ENCODE data around the gene NUDT16L1.

The NUDT16L1 gene

GRCh38 chr16:4682616-4683254 lies 10.6 kb upstream of the NUDT16L1 start:
- DNase-seq (ENCODE audit: low spot score), result no peak

DNA sequence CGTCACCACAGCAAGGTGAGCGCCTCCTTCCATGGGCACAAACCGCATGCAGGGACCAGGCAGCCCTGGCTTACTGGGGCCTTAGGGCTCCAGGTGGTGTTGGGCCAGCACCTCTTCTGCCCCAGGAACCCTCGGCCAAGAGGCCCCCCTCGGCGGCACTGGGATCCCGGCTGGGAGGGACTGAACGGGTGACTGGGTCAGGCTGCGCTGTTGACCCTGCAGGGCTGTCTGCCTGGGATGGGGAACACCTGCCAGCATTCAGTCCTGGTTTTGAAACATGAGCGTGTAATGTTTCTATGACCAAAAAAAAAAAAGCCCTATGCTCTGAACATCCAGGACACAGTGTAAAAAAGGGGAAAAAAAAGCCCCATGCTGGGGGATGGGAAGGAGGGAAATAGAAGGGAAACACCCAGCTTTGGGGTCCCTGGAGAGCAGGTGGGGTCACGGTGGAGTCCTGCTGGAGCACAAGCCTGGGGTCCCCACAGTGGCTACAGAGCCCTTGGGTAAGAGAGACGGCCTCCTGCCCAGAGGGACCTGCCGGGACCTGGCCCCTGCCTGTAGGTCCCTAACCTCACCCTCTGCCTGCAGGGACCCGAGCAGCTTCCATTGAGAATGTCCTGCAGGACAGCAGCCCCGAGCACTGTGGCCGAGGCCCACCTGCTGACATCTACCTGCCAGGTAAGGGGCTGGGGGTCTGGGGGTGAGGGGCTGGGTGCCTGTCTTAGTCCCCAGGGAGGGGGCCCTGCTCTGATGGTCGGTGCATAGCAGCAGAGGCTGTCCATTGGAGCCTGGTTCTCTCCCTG lies 9.9 kb upstream of the NUDT16L1 start:
- no peak for DNase-seq (ENCODE audit: low spot score)

DNA sequence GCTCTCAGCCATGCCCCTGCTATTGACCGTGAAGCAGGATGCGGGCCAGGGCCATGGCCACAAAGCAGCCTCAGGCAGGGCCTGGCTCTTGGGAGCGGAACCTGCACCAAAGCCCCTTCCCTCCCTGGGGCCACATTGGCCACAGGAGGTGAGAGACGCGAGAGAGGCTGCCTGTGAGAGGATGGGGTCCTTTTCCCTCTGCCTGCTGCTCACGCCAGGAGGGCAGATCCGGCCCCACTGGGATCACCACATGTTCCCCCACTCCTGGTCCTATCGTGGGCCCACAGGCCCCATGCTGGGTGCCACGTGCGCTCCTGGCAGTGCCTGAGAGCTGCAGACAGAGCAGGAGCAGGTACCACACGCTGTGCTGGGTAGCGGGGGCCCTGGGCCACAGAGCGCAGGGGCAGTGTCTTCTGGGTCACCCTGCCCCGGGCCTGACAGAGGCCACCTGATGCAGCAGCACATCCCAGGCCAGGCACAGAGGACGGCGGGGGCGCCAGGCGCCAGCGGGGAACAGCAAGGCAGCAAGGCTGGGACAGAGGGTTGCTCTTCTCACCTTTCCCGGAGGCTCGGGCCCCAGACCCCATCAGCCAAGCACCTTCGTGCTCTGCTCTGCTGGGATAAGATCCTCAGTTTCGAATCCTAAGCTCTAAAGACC lies 9.2 kb upstream of the NUDT16L1 start:
- no peak for DNase-seq (ENCODE audit: low spot score)

DNA sequence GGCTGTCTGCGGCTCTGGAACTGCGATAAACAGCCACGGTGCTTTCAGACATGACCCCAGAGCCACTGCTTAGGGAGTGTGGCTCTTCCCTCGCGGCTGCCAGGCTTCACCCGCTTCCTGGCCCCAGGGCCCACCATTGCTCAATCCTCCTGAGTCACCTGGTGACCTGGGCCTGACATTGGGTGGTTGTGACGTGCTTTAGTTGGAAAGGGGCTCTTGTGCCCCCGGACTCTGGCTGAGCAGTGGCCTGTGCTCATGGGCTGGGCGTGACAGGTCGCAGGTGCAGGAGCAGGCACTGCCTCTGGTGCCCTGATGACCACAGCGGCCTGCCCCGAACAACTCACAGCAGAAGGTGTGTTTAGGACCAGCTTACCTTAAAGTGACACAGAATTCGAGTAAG lies 8.6 kb upstream of the NUDT16L1 start:
- no peak for DNase-seq (ENCODE audit: low spot score)

DNA sequence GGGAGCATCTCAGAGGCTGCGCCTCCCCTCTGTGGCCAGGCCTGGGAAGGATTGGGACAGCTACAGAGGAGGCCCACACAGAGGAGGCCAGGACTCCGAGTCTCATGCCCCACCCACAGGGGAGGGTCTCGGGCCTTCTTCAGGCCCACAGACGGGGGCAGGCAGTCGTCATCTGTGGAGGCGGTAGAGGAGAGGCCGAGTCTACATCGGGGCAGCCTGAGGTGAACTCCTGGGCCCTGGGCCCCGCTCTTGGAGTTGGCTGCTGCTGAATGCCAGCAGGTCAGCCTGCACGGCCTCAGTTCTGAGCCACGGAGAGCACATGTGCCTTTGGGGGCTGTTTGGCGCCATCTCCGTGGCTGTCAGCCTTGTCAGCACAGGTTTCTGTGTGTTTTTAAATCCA lies 8.1 kb upstream of the NUDT16L1 start:
- DNase-seq (ENCODE audit: low spot score), result no peak

GRCh38 chr16:4685776-4686496 lies 7.4 kb upstream of the NUDT16L1 start:
- DNase-seq (ENCODE audit: low spot score), result no peak

DNA sequence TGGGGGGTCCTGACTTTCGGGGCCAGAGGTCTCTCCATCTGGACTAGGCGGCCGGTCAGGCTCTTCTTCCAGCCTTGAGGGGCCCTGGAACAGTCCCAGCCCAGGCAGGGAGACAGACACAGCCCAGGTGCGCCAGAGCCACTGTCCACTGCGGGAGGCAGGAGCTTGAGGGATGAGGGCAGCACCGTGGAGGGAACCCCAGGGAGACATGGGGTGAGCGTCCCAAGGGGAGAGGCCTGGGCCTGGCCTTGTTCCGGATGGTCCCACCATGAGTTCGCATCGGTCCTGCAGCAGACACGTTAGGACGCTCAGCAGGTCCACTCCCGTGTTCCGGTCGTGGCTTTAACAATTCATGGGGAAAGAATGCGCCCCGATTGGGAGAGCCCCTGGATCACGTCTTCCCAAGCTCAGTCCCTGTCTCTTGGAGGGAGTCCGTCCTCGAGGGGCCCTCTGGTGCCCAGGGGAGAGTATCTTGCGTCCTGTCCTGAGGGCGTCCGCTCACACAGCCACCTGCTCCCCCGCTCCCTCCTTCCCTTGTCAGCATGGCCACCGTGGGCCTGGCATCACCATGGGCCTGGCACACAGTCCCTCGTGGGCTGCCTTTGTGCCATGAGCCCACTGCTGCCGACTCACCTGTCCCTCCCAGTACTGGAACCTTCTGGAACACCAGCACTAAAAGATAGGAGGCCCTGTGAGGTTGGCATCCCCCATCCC lies 6.7 kb upstream of the NUDT16L1 start:
- DNase-seq (ENCODE audit: low spot score), result no peak

GRCh38 chr16:4687416-4687815 lies 5.9 kb upstream of the NUDT16L1 start:
- DNase-seq (ENCODE audit: low spot score), result no peak

DNA sequence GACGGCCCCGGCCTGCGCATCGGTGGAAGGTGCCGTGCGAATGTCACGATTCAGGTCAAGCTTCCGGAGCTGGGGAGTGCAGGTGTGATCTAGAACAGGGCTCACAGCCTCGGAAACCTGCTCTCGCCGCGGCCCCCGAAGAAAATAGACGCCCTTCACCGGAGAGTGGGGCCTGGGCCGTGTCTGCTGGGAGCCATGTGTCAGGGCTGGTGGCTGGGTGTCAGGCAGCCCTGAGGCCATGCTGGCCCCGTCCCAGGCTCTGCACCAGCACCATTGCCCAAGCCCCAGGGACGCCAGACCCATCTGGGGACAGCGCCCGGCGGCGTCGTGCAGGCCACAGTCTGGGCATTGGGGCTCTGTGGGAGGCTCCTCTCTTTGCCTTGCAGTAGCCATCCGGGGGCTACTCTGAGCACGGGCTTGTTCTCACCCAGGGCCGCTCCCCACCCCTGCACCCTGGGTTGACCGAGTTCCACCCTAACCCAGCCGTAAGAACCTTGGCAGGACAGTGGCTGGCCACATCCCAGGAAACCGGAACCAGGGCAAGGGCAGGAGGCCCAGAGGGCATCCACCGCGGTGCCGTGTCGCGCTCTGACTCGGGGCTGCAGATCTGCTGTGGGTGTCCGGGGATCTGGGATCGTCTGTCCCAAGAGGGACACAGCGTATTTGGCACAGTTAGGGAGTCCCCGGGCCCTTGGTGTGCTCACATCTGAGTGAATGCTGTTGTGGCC lies 5.3 kb upstream of the NUDT16L1 start:
- no peak for DNase-seq (ENCODE audit: low spot score)

- DNase-seq (ENCODE audit: low spot score), result no peak
Observed at GRCh38 chr16:4688674-4689045, 4.7 kb upstream of the NUDT16L1 start.

DNA sequence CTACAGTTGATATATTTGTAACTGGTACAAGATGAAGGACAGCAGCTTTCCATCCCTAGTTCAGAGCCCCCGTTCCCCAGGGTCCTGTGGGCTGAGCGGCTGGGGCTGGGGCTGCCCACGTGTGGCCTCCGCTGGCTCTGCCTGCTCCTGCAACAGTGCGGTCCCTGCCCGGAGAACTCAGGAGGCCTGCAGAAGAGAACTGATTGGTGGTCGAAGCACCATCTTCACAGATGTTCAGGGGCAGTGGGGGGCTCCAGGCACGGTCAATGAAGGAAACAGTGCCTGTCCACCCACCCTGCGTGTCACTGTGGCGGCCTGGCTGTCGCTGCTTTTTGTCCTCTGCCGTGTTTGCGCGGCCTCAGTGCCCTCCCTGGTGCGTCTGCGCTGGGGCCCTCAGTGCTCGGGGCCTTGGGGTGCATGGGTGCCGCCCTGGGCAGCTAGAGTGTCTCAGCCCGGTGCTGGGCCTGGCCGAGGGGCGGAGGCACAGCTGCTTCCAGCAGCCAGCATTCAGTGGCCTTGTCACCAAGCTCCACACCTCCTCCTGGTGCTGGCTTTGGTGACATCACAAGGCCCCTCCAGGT lies 4.2 kb upstream of the NUDT16L1 start:
- no peak for DNase-seq (ENCODE audit: low spot score)

DNA sequence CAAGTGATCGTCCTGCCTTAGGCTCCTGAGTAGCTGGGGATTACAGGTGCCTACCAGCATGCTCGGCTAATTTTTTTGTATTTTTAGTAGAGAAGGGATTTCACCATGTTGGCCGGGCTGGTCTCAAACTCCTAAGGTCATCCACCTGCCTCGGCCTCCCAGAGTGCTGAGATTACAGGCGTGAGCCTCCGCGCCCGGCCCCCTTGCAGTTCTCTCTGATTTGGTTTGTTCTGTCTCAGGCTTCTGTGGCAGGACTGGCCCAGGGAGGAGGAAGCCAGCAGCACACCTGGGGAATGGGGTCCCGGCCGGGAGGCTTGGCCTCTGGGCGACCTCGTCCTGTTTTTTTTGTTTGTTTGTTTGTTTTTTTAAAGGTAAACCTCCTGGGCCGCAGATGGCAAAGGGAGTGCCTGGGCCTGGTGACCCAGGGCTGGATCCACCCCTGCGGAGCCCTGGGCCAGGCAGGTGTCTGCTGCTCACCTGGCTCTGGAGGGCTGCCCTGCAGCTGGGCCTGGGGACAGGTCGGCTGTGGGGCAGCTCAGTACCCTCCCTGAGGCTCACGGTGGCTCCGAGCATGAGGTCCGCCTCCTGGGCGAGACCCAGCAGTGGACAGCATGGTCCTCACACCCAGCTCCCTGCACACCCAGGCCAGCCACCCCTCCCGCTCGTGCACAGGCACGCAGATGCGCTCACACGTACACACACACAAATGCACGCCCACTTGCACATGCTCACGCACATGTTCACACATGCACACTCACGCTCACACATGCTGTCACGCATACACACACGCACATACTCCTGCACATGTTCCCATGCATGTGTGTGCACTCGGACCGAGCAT lies 3.3 kb upstream of the NUDT16L1 start:
- no peak for DNase-seq (ENCODE audit: low spot score)

- no peak for DNase-seq (ENCODE audit: low spot score)
Observed at GRCh38 chr16:4690946-4691665, 2.3 kb upstream of the NUDT16L1 start.

- DNase-seq (ENCODE audit: low spot score), result no peak
Observed at GRCh38 chr16:4691666-4692412, 1.5 kb upstream of the NUDT16L1 start.

DNA sequence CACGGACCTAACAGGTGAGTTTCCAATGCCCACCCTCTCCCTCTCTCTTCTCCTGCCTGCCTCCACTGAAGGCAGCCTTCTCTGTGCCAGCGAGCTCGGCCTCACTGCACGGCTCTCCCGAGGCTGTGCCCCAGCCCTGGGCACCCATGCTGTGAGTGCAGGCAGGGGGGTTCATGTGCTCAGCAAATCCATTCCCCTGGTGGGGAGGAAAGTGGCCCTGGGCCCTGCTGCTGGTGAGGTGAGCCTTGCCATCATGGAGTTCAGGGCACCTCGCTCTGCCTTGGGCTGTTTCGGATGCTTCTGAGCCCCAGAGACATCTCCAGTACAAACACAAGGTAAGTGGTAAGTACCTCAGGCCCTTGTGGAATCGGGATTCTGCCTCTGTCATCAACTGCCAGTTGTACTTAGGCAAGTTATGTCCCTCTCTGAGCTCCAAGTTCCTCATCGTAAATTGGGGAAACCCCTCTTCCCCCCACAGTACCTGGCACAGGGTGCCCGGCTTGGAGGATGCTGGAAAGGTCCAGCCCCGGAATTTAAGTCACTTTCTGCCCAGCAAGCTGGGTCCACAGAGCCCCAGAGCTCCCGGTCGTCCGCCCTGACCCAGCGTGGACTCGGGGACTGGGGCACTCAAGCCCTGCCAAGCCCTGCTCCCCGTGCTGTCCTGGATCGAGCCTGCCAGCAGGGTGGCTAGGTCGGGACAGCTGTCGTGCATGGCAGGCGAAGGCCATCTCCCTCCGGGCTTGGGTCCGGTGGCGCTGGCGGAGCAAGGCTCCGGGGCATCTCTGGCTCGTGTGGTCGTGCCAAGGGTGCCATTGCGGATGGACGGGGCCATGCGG lies 684 bp upstream of the NUDT16L1 start:
- no peak for DNase-seq (ENCODE audit: low spot score)

GRCh38 chr16:4693956-4694641 lies 737 bp downstream of the NUDT16L1 start:
- peak; percentile 54 for DNase-seq (ENCODE audit: low spot score)

Data from CD4-positive, alpha-beta T cell treated with Interleukin-15 for 4 hours (primary cell).